K562 (cell line): ENCODE measurements around the gene GPR85. TPM values are rescaled to one million over a fixed set of nuclear protein-coding genes. Genes with fewer than 3 reads are reported as not detected.

Source experiments
- DMBX1 ChIP-seq: fragments of 250-450 bp; sonication (Bioruptor Pico); IDR thresholded peaks from 2 replicates; pipeline ENCODE4 v1.8.0; 2022; ENCODE audit warnings: inconsistent platforms, mild to moderate bottlenecking, moderate library complexity, borderline replicate concordance
- FOSL1 ChIP-seq: fragments of 200-800 bp; sonication (Bioruptor generic); conservative IDR thresholded peaks from 2 replicates; pipeline ENCODE4 v1.6.1; 2016; ENCODE audit warnings: missing genetic modification characterization, missing compliant biosample characterization
- FOXA1 ChIP-seq: fragments of 450-650 bp; IDR thresholded peaks from 2 replicates; pipeline ENCODE4 v1.6.1; 2016; ENCODE audit warnings: mild to moderate bottlenecking, borderline replicate concordance
- GATAD2B ChIP-seq: fragments of 450-650 bp; IDR thresholded peaks from 2 replicates; pipeline ENCODE4 v1.6.1; 2017; ENCODE audit warnings: mild to moderate bottlenecking, borderline replicate concordance
- HCFC1 ChIP-seq: IDR thresholded peaks from 2 replicates; pipeline ENCODE4 v1.6.1; 2012; ENCODE audit warnings: low read depth, low read length, improper control_type of control experiment
- IFI16 ChIP-seq: fragments of 250-450 bp; sonication (Bioruptor Pico); IDR thresholded peaks from 2 replicates; pipeline ENCODE4 v2.1.2; 2022; ENCODE audit warnings: mild to moderate bottlenecking, inconsistent platforms
- KDM1A ChIP-seq, 2 experiments: fragments of 450-650 bp; IDR thresholded peaks; 2 replicates each; pipeline ENCODE4 v1.6.1; 2016; ENCODE audit warnings: mild to moderate bottlenecking in 2 of 2
- LEF1 ChIP-seq: fragments of 450-650 bp; IDR thresholded peaks from 2 replicates; pipeline ENCODE4 v1.6.1; 2016; ENCODE audit warnings: mild to moderate bottlenecking
- MAFG ChIP-seq: fragments of 450-650 bp; conservative IDR thresholded peaks from 2 replicates; pipeline ENCODE4 v1.6.1; 2016; ENCODE audit warnings: missing genetic modification characterization, missing compliant biosample characterization
- NFE2 ChIP-seq: IDR thresholded peaks from 2 replicates; pipeline ENCODE4 v1.6.1; 2014; ENCODE audit warnings: antibody characterized with exemption, low read depth
- PHF20 ChIP-seq: fragments of 450-650 bp; IDR thresholded peaks from 2 replicates; pipeline ENCODE4 v1.6.1; 2018; ENCODE audit not compliant: partially characterized antibody
- PTTG1 ChIP-seq: fragments of 450-650 bp; IDR thresholded peaks from 2 replicates; pipeline ENCODE4 v1.6.1; 2016; ENCODE audit warnings: low read depth, mild to moderate bottlenecking, missing genetic modification characterization, missing compliant biosample characterization
- SAFB2 ChIP-seq: fragments of 200-400 bp; formaldehyde crosslinking; IDR thresholded peaks from 2 replicates; pipeline ENCODE4 v1.6.1; 2018; ENCODE audit warnings: borderline replicate concordance, low read length, low read depth, moderate library complexity; ENCODE audit not compliant: severe bottlenecking
- SIN3B ChIP-seq: fragments of 450-650 bp; IDR thresholded peaks from 2 replicates; pipeline ENCODE4 v1.6.1; 2017; ENCODE audit warnings: low read depth, mild to moderate bottlenecking, moderate library complexity
- SRSF9 ChIP-seq: fragments of 200-400 bp; formaldehyde crosslinking; IDR thresholded peaks from 2 replicates; pipeline ENCODE4 v1.6.1; 2017; ENCODE audit warnings: low read depth, low read length, borderline replicate concordance
- STAT5A ChIP-seq: IDR thresholded peaks from 2 replicates; pipeline ENCODE4 v1.6.1; 2012; ENCODE audit warnings: low read length, inconsistent platforms, borderline replicate concordance
- TBL1XR1 ChIP-seq, 2 experiments: IDR thresholded peaks; 2 replicates each; pipeline ENCODE4 v1.6.1; 2012; ENCODE audit warnings: improper control_type of control experiment in 2 of 2, low read length in 2 of 2, mild to moderate bottlenecking in 1 of 2
- TBP ChIP-seq: optimal IDR thresholded peaks from 2 replicates; pipeline ENCODE3; 2011; ENCODE audit warnings: low read depth, low read length, improper control_type of control experiment
- TGIF2 ChIP-seq: sonication (generic); formaldehyde crosslinking; IDR thresholded peaks from 2 replicates; pipeline ENCODE4 v1.8.1; 2022; ENCODE audit warnings: mild to moderate bottlenecking, missing genetic modification reagents, moderate library complexity
- THRAP3 ChIP-seq: fragments of 450-650 bp; IDR thresholded peaks from 2 replicates; pipeline ENCODE4 v1.6.1; 2016; ENCODE audit warnings: mild to moderate bottlenecking, inconsistent platforms, borderline replicate concordance
- U2AF1 ChIP-seq: fragments of 200-400 bp; formaldehyde crosslinking; optimal IDR thresholded peaks from 2 replicates; pipeline ENCODE3; 2017; ENCODE audit warnings: mild to moderate bottlenecking, low read depth, low read length, moderate library complexity
- ZBTB7A ChIP-seq: IDR thresholded peaks from 2 replicates; pipeline ENCODE4 v1.6.1; 2011; ENCODE audit warnings: low read depth, mild to moderate bottlenecking, low read length, moderate library complexity, borderline replicate concordance; ENCODE audit not compliant: control insufficient read depth
- ZFX ChIP-seq: sonication (generic); formaldehyde crosslinking; IDR thresholded peaks from 2 replicates; pipeline ENCODE4 v1.8.0; 2022; ENCODE audit warnings: mild to moderate bottlenecking, missing genetic modification reagents, moderate library complexity
- ZNF280A ChIP-seq: fragments of 450-650 bp; IDR thresholded peaks from 2 replicates; pipeline ENCODE4 v1.6.1; 2018; ENCODE audit warnings: mild to moderate bottlenecking, low read depth; ENCODE audit not compliant: partially characterized antibody
- ZNF316 ChIP-seq: fragments of 450-650 bp; IDR thresholded peaks from 2 replicates; pipeline ENCODE4 v1.6.1; 2016
- ZNF436 ChIP-seq: fragments of 250-450, 450-650 bp; sonication (Bioruptor Pico); formaldehyde crosslinking; IDR thresholded peaks from 2 replicates; pipeline ENCODE4 v1.7.0; 2020; ENCODE audit warnings: mild to moderate bottlenecking
- ZNF668 ChIP-seq: fragments of 250-450 bp; sonication (Bioruptor Pico); IDR thresholded peaks from 2 replicates; pipeline ENCODE4 v1.8.0; 2022; ENCODE audit warnings: mild to moderate bottlenecking, inconsistent platforms
- ZNF77 ChIP-seq: fragments of 250-450 bp; sonication (Bioruptor Pico); IDR thresholded peaks from 2 replicates; pipeline ENCODE4 v1.5.0; 2020
- polyA plus RNA-seq, 8 experiments: library from polyadenylated mRNA; depleted of rRNA in 4 of 8; stranded (reverse) in 5 of 8; unstranded in 3 of 8; fragments of >200 nt; fragmentation: Nextera tagmentation in 2 of 8; fragmentation: Illumina TruSeq in 1 of 8; extraction: Ambion mirVana in 2 of 8; extraction: Trizol in 1 of 8; gene quantifications; 2 replicates each; pipeline versions ENCODE4 v1.2.1 to v1.2.3, GENCODE V29; 2011 to 2014; ENCODE audit warnings: inconsistent platforms in 1 of 8, missing spikeins in 1 of 8
- total RNA-seq, 7 experiments: library from RNA; depleted of rRNA in 6 of 7; stranded (reverse); fragments of >200 nt in 6 of 7; fragmentation: Illumina TruSeq in 2 of 7; extraction: Trizol in 2 of 7; gene quantifications; 2 replicates each; pipeline versions ENCODE4 v1.2.1 to v1.2.3, GENCODE V29; 2011 to 2021; ENCODE audit warnings: low replicate concordance in 1 of 7
- TF ChIP-seq, protein P1 (sequence below): sonication (generic); formaldehyde crosslinking; IDR thresholded peaks from 2 replicates; pipeline ENCODE4 v1.8.0; 2022; ENCODE audit warnings: mild to moderate bottlenecking, missing genetic modification reagents, borderline replicate concordance

Gene GPR85
- total and polyA plus RNA-seq, 9 of the 15 experiments (the other 6 are each of a cell fraction or from before 2014, with no cell fraction given), result 2.9 to 18.2 (median 4.0) TPM

DNA sequence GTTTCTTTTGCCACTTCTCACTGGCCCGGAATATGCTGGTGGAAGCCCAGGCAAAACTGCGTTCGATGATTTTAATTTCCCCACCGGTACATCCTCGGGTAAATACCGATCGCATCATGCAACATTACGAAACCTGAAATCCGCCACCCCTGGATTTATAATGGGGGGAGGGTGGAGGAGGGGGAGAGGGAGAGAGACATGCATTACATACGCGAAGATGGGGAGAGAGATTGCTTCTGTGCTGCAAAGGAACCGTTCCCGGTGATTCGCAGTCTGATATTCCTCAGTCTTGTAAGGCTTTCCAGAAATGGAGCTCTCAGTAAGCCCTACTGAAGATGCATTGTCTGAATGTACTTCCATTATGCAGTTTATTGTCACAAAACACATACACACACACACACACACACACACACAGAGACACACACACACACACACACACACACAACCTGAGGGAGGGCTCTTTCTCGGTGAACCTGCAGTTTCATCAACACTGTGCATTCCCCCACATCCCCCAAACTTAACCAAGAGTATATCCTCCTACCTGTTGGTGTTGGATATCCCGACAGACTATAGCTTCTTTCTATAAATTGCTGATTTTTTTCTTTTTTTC is 741 bp downstream of the GPR85 start (continued):
- TF ChIP-seq ZBTB7A (no peak), GATAD2B (no peak), HCFC1 (no peak), ZNF77 (CRISPR knock-in tag) (no peak), DMBX1 (CRISPR knock-in tag) (no peak), KDM1A (IDR thresholded peaks at IDR 0.05) (peak in 1 of 2 experiments; percentile 73; a peak in 2 of 4 replicates), ZNF316 (peak; percentile 39; the same call in 1 of the 2 replicates), PHF20 (no peak), U2AF1 (no peak), ZFX (CRISPR knock-in tag) (no peak), TBP (no peak), STAT5A (no peak), SAFB2 (no peak), ZNF668 (CRISPR knock-in tag) (no peak), FOSL1 (tag) (no peak), IFI16 (CRISPR knock-in tag) (no peak), SRSF9 (no peak), ZNF280A (no peak), FOXA1 (no peak), TBL1XR1 (IDR thresholded peaks at IDR 0.05; ENCODE audit: low read length in 2 of 2) (no peak), ZNF436 (CRISPR knock-in tag) (no peak), TGIF2 (CRISPR knock-in tag) (no peak), NFE2 (no peak), THRAP3 (peak; percentile 84; the same call in 1 of the 2 replicates), SIN3B (no peak), PTTG1 (tag) (no peak), LEF1 (peak; percentile 24; the same call in 1 of the 2 replicates), MAFG (tag) (no peak)
- TF ChIP-seq, protein P1, sequence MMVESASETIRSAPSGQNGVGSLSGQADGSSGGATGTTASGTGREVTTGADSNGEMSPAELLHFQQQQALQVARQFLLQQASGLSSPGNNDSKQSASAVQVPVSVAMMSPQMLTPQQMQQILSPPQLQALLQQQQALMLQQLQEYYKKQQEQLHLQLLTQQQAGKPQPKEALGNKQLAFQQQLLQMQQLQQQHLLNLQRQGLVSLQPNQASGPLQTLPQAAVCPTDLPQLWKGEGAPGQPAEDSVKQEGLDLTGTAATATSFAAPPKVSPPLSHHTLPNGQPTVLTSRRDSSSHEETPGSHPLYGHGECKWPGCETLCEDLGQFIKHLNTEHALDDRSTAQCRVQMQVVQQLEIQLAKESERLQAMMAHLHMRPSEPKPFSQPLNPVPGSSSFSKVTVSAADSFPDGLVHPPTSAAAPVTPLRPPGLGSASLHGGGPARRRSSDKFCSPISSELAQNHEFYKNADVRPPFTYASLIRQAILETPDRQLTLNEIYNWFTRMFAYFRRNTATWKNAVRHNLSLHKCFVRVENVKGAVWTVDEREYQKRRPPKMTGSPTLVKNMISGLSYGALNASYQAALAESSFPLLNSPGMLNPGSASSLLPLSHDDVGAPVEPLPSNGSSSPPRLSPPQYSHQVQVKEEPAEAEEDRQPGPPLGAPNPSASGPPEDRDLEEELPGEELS (CRISPR knock-in tag), result no peak
